Activated CD8-positive, alpha-beta T cell treated with anti-CD3 and anti-CD28 coated beads for 36 hours (primary cell): ENCODE results near the gene SLC15A1. TPM values are rescaled to one million over a fixed set of nuclear protein-coding genes. Genes with fewer than 3 reads are reported as not detected.

ENCODE experiments used
- ATAC-seq: fragments of 200-7000 bp; cut with Tn5 transposase; one replicate; pipeline ENCODE4 v1.10.0; 2021; ENCODE audit warnings: mild to moderate bottlenecking, moderate library complexity
- CTCF ChIA-PET: fragments of 350-600 bp; sonication (Branson Sonifier 250); formaldehyde crosslinking; loops from one replicate; lab custom pipeline; 2021; ENCODE audit warnings: antibody characterized with exemption; lab: Charles Lee
- POLR2A ChIA-PET: fragments of 350-600 bp; sonication (Branson Sonifier 250); formaldehyde crosslinking; loops from one replicate; lab custom pipeline; 2021; ENCODE audit warnings: antibody characterized with exemption; lab: Charles Lee
- DNase-seq: peaks from one replicate; pipeline ENCODE4 v3.0.0-alpha.2; 2020
- H3K27ac Mint-ChIP-seq: one replicate; pipeline ENCODE4 v1.8.0; 2021; ENCODE audit warnings: mild to moderate bottlenecking, mixed read lengths
- H3K27me3 Mint-ChIP-seq: one replicate; pipeline ENCODE4 v1.8.0; 2021; ENCODE audit warnings: mixed read lengths
- H3K36me3 Mint-ChIP-seq: one replicate; pipeline ENCODE4 v1.8.0; 2021; ENCODE audit warnings: low read depth, mixed read lengths
- H3K4me1 Mint-ChIP-seq: one replicate; pipeline ENCODE4 v1.8.0; 2021; ENCODE audit warnings: low read depth, mixed read lengths
- H3K4me3 Mint-ChIP-seq: one replicate; pipeline ENCODE4 v1.8.0; 2021; ENCODE audit warnings: mild to moderate bottlenecking, moderate library complexity, mixed read lengths
- H3K9me3 Mint-ChIP-seq: one replicate; pipeline ENCODE4 v1.8.0; 2021; ENCODE audit warnings: mixed read lengths
- intact Hi-C: fragments of 100-400 bp; cut with micrococcal nuclease; formaldehyde crosslinking; loops from one replicate; pipeline ENCODE4 v1.10.0; 2022
- total RNA-seq, 2 experiments: library from RNA; stranded (reverse); gene quantifications; one replicate each; pipeline ENCODE4 v1.2.3, GENCODE V29; 2021
- TF ChIP-seq, protein P1 (sequence below): fragments of 200-600 bp; IDR thresholded peaks from one replicate; pipeline ENCODE4 v1.8.0; 2022; ENCODE audit warnings: antibody characterized with exemption, mild to moderate bottlenecking

The SLC15A1 gene
- total RNA-seq, 2 experiments from 2014 or later: not detected

- ChIA-PET CTCF (interaction anchor here (0.9 to 1.0 kb wide), 2 partner anchors 12 to 15 kb away, joined by 3 to 5 read pairs; no protein-coding TSS in a partner anchor), POLR2A (no interaction called here)
- ATAC-seq: no peak
- Mint-ChIP-seq H3K4me1 (no peaks in the 10 kb centered on the region), H3K9me3 (no peaks in the 10 kb centered on the region), H3K4me3 (no peak overlapping the region), H3K27ac (no peak overlapping the region), H3K27me3 (peaks cover 1% of the 10 kb centered on the region), H3K36me3 (no peaks in the 10 kb centered on the region)
- intact Hi-C loops: no loop called here
- TF ChIP-seq, protein P1, sequence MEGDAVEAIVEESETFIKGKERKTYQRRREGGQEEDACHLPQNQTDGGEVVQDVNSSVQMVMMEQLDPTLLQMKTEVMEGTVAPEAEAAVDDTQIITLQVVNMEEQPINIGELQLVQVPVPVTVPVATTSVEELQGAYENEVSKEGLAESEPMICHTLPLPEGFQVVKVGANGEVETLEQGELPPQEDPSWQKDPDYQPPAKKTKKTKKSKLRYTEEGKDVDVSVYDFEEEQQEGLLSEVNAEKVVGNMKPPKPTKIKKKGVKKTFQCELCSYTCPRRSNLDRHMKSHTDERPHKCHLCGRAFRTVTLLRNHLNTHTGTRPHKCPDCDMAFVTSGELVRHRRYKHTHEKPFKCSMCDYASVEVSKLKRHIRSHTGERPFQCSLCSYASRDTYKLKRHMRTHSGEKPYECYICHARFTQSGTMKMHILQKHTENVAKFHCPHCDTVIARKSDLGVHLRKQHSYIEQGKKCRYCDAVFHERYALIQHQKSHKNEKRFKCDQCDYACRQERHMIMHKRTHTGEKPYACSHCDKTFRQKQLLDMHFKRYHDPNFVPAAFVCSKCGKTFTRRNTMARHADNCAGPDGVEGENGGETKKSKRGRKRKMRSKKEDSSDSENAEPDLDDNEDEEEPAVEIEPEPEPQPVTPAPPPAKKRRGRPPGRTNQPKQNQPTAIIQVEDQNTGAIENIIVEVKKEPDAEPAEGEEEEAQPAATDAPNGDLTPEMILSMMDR: no peak
- no peak for DNase-seq
Observed at GRCh38 chr13:98685146-98685545, 67.3 kb downstream of the SLC15A1 start.

DNA sequence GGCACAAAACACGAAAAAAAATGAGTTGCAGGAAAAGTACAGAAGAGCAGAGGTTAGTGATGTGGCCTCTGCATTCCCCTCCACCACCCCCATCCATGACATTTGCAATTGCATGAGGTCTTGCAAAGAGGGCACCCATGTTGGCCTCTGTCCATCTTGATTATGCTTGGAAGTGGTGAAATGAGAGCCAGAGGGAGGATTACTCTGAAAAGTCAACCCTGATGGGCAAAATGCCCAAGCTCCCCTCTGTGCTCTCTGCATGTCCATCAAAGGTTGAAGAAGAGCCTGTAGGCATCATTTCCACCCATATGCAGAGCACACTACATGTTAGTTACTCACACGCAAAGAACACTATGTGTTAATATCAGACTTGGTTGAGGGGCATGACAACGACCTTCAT lies 71.4 kb downstream of the SLC15A1 start:
- intact Hi-C loops: no loop called here
- no peaks in the 10 kb centered on the region for H3K9me3 Mint-ChIP-seq
- H3K36me3 Mint-ChIP-seq: no peaks in the 10 kb centered on the region
- ATAC-seq: no peak
- peaks cover 1% of the 10 kb centered on the region for H3K27me3 Mint-ChIP-seq
- no peaks in the 10 kb centered on the region for H3K4me1 Mint-ChIP-seq
- H3K27ac Mint-ChIP-seq: no peak overlapping the region
- no peak for DNase-seq
- H3K4me3 Mint-ChIP-seq: no peak overlapping the region
- CTCF ChIA-PET: no interaction called here
- TF ChIP-seq, protein P1: no peak
- POLR2A ChIA-PET: no interaction called here

DNA sequence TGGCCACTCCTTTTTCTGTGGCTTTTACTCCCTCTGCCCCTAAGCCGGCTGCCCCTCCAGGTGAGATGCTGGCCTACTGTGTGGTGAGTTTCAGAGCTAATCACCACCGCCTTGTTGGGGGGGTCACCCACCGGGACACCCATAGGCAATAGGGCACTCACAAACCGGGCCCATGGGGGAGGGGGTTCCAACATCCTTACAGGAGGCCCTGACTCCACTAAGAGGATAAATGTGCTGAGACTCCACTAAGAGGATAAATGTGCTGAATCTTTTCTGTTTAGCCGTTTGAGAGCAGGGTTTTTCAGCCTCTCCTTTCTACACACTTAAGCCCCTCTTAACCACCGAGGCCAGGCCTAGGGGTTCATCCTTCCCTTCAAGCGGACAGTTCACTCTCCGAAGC lies 73.7 kb downstream of the SLC15A1 start:
- TF ChIP-seq, protein P1: no peak
- H3K27me3 Mint-ChIP-seq: peaks cover 1% of the 10 kb centered on the region
- ATAC-seq (no peak), DNase-seq (no peak)
- no peaks in the 10 kb centered on the region for H3K9me3 Mint-ChIP-seq
- H3K4me1 Mint-ChIP-seq: no peaks in the 10 kb centered on the region
- POLR2A ChIA-PET: no interaction called here
- no peaks in the 10 kb centered on the region for H3K36me3 Mint-ChIP-seq
- CTCF ChIA-PET: no interaction called here
- H3K27ac Mint-ChIP-seq: no peak overlapping the region
- H3K4me3 Mint-ChIP-seq: no peak overlapping the region
- intact Hi-C loops: no loop called here

- DNase-seq (no peak), ATAC-seq (no peak)
- Mint-ChIP-seq H3K27me3 (peaks cover 1% of the 10 kb centered on the region), H3K4me1 (no peaks in the 10 kb centered on the region), H3K36me3 (no peaks in the 10 kb centered on the region), H3K9me3 (no peaks in the 10 kb centered on the region), H3K27ac (no peak overlapping the region), H3K4me3 (no peak overlapping the region)
- POLR2A ChIA-PET: no interaction called here
- TF ChIP-seq, protein P1: no peak
- CTCF ChIA-PET: no interaction called here
- intact Hi-C loops: no loop called here
Observed at GRCh38 chr13:98677398-98677797, 75.1 kb downstream of the SLC15A1 start.

DNA sequence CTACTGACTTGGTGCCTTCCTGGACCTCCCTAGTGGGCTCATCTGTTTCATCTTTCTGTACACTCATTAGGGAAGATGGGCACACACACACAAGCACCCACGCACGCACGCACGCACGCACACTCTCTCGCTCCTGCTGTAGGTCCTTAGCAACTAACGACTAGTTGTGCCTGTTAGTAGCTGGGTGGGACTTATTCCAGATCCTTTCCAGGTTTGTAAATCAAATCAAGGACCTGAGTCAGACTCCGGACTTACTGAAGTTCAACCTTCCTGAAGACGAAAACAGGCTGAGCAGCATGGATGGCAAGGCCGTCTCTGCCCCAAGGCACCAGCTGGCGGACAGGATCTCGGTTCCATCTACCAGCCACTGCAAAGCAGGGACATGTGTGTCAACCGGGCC lies 76.2 kb downstream of the SLC15A1 start:
- DNase-seq (no peak), ATAC-seq (no peak)
- Mint-ChIP-seq H3K9me3 (no peaks in the 10 kb centered on the region), H3K27me3 (no peaks in the 10 kb centered on the region), H3K27ac (no peak overlapping the region), H3K4me1 (no peaks in the 10 kb centered on the region), H3K4me3 (no peak overlapping the region), H3K36me3 (no peaks in the 10 kb centered on the region)
- CTCF ChIA-PET: no interaction called here
- POLR2A ChIA-PET: no interaction called here
- TF ChIP-seq, protein P1: no peak
- intact Hi-C loops: no loop called here
